Tibial nerve (tissue), 3 donors: ENCODE data around the gene DBNDD1.

Source experiments
- CTCF ChIP-seq, 5 experiments: fragments of 200-600 bp in 3 of 5; fragments of 450-650 bp in 2 of 5; sonication (generic) in 3 of 5; IDR thresholded peaks; one replicate each; pipeline ENCODE4 v1.5.1; 2016 to 2019; ENCODE audit warnings: antibody characterized with exemption in 5 of 5, mild to moderate bottlenecking in 3 of 5, moderate library complexity in 2 of 5
- POLR2A ChIP-seq, 2 donors: fragments of 450-650 bp; IDR thresholded peaks; one replicate each; pipeline ENCODE4 v1.6.1; 2017; ENCODE audit warnings: antibody characterized with exemption in 2 of 2, mild to moderate bottlenecking in 2 of 2, moderate library complexity in 2 of 2

DNA sequence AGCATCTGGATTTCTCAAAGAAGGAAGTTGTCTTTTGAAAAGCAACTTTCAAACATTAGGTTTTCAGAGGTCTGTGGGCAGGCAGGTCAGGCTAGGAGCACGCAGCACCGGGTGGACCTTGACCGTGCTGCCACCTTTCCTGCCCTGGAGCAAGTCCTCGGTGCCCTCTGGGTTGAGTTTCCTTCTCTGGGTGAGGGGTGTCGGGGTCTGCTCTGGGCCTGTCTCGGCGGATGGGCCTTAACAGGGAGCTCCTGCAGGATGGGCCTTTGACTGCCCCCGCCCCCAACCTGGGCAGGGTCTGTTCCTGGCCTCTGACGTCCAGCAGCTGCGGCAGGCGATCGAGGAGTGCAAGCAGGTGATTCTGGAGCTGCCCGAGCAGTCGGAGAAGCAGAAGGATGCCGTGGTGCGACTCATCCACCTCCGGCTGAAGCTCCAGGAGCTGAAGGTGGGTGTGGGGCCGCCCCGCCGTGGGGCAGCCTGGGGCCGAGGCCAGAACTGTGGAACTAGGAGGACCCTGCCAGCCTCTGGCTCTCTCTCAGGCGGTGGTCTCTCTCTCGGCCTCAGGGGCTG, 62.0 kb downstream of the DBNDD1 start:
- TF ChIP-seq CTCF (IDR thresholded peaks at IDR 0.05): no peak
- TF ChIP-seq POLR2A (IDR thresholded peaks at IDR 0.05): no peak
